Thyroid gland (tissue), 4 donors: ENCODE measurements around the gene ZNF595.

Experiments
- CTCF ChIP-seq, 6 experiments: fragments of 200-600 bp in 3 of 6; fragments of 450-650 bp in 3 of 6; sonication (generic) in 3 of 6; IDR thresholded peaks; one replicate each; pipeline ENCODE4 v1.5.1; 2016 to 2019; ENCODE audit warnings: antibody characterized with exemption in 6 of 6, mild to moderate bottlenecking in 2 of 6, inconsistent platforms in 1 of 6, moderate library complexity in 1 of 6
- POLR2A ChIP-seq, 2 donors: fragments of 450-650 bp; IDR thresholded peaks; one replicate each; pipeline ENCODE4 v1.6.1; 2017; ENCODE audit warnings: antibody characterized with exemption in 2 of 2, mild to moderate bottlenecking in 2 of 2, moderate library complexity in 1 of 2

- TF ChIP-seq POLR2A (IDR thresholded peaks at IDR 0.05) (no peak), CTCF (IDR thresholded peaks at IDR 0.05) (no peak)
Measured at GRCh38 chr4:120616-121015, 67.5 kb downstream of the ZNF595 start.
